Stimulated activated CD8-positive, alpha-beta memory T cell treated with anti-CD3 and anti-CD28 coated beads, Interleukin-12 subunit alpha, Interleukin-12 subunit beta, amount 100 ng/mL, for 1 hour (primary cell): ENCODE results near the gene FILIP1.

ENCODE experiments used
- DNase-seq: peaks from one replicate; pipeline ENCODE4 v3.0.0-alpha.2; 2020; ENCODE audit warnings: low read depth

Gene FILIP1

DNA sequence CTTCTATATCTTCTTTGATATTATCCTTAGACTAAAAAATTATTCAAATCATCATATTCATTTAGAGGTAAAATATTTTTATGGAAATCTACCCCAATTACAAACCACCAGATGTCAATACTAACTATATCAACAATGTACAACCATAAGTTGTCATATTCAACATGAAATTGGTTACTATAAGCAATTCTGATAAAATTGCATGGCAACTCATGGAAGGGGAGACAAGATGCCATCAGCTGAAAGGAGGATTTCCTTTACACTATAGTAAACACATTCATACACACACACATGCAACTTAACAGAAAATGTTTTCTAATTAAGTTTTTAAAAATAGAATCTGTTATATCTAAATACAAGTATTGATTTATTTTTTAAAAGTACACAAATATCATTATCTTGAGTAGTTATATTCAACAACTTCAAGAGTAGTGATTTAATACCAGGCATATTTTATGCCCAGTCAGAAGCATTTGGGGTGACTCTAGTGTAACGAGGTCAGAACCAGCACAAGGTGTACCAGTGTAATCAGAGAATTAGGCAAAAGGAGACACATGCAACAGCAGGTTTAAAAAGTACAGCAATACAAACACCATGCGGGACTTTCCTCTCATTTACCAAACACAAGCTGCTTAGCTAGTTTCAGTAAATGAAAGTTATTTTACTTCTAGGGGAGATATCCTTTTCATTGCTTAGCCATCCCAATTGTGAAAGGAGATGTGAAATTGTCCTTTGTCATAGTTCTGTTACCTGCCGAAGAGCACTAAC is 1.0 kb downstream of the FILIP1 start:
- no peak for DNase-seq

GRCh38 chr6:75491291-75491690 is 2.3 kb downstream of the FILIP1 start:
- no peak for DNase-seq

DNA sequence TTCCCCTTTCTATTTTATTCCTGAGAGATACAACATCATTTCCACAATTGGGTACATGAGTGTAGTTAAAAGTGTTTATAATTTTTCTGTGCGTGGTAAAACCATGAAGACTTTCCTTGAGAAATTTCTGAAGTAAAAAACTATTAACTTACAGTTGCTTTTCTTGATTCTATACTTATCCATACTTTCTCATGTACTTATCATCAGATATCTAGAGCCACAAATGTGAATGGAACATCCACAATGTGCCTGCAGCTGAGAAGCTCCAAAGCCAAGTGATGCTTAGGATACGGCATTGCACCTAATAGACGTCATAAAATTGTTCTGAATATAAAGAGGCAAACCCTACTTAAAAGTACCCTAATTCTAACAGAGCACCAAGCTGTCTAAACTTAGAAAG is 2.9 kb downstream of the FILIP1 start:
- DNase-seq: no peak

DNA sequence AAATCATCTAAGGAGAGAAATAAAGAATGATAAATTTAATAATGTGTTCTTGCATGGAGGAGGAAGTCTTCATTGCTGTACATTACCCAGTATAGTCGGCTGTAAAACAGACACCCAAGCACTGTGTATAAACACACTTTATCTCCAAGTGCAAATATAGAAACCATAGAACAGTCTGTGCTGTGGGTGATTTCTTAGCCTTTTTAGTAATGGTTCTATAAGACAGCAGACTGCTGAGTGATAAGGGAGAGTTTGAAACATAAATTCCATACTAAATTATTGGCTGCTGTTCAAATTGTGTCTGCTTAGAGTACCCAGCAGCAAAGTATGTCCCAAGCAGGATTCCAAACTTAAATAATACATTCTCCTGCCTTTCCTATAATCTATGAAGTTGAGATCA is 4.6 kb downstream of the FILIP1 start:
- DNase-seq: no peak

- DNase-seq: no peak
These were observed 5.6 kb downstream of the FILIP1 start for GRCh38 chr6:75488033-75488432.

DNA sequence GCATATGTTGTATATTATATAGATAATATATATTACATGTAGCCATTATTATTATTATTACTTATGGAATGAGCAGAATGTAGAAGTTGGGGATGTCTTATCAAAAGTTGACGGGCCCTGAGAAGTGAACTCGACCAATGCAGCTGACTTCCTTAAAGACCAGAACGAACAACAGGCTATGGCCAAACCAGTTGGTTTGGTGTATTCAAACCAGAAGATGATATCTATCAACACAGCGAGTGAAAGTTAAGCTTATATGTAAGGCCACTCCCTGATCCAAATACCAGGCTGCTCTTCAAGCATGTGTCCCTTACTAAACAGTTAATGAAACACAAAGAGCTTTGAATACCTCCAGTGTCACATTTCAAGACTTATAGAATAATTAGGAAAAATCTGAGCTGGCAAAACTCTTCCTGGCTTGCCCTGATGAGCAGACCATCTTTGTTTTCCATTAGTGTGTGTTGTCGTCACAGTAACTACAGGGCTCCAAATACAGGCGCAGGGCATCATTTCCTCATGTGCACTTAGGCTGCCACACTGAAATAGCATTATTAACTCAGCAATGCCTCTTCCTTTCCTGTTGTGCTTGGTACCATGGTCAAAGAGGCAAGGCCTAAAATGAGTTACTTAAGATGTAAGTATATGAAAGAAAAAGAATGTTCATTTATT is 6.6 kb downstream of the FILIP1 start:
- no peak for DNase-seq

DNA sequence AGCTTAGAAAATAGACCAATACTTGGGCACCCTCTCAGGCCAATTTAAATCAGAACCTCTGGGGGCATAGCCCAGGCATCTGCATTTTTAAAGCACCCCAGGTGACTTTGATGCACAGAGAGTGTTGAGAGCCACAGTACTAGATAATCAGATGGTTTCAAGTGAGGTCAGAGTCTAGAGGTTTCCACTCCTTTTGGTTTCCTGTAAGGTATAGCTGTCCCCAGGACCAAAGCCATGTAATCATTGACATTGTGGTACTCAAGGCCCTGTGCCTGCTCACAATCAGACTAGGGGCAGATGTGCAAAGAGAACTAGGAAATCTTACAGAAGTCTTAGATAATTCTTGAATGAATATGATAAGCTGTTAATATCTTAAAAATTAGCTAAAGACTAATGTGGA is 9.1 kb downstream of the FILIP1 start:
- DNase-seq: no peak

DNA sequence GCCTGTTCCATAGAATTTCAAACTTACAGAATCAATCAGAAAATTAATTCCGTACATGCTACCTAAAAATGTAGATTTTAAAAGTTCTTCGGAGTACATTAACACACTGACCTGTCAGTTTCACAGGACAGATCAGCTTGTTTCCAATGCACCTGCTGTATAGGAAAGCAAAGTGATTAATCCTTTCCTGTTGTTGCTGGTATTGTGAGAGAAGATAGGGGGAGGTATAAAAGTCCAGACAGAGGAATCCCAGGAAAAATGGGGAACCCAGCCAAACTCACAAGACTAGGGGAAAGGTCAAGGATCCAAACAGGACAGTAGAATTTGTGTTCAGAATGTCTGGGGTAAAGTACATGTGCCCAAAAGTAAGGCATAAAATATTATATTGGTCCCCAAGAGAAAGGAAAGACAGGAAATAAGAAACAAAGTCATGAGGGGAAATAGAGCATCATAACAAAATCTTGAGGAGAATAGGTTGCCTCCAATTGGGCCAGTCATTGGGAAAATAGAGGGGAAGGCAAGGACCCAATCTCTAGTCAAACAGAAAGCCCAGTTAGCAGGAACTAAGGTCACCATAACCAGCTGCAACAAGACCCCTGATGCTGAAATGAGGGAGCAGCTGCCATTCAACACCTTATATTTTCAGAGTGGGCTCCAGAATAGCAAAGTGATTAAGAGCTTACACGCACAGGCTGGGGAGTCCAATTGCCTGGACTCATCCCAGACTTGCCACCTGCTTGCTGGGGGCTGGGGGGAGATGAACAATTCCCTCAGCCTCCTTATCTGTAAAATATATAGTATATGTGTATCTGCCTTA is 10.3 kb downstream of the FILIP1 start:
- no peak for DNase-seq

GRCh38 chr6:75481936-75482593 is 11.5 kb downstream of the FILIP1 start:
- DNase-seq: no peak

- DNase-seq: no peak
These were observed 12.2 kb downstream of the FILIP1 start for GRCh38 chr6:75481394-75481793.

GRCh38 chr6:75480425-75480824 is 13.2 kb downstream of the FILIP1 start:
- no peak for DNase-seq

GRCh38 chr6:75479712-75480111 is 13.9 kb downstream of the FILIP1 start:
- no peak for DNase-seq

DNA sequence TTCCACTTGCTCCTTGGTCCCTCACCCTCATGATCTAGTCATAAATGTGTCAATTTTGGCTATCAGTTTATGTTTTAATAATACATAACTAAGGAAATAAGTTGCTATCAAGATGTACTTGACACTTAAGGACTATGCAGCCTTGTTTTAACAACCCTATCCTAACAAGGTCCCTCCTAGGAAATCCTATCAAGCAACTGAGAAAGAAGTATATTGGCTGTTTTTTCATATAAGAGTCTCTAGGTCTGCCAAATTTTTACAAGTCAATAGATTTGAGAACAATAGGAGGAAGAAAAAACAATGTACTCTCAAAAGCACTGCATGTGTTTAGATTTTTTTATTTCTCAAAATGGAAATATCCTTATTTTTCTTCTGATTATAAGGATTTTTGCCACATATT is 14.7 kb downstream of the FILIP1 start:
- no peak for DNase-seq

DNA sequence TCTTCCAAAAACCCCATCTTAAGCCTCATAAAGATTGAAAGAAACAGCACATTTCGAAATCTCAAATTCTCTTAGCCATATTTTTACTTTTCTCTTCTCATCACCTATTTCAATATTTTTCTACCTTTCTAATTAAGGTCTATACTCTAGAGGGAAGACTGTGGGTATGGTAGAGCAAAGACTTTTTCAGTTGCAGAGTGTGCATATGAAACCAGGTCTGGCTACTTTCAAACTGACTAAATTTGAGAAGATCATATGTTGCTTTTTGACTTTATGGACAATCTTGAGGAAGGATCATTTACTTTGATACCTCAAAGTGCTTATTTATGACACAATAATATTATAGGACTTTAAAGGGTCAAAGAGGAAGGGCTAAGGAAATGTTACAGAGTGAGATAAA is 20.7 kb downstream of the FILIP1 start:
- DNase-seq: no peak

GRCh38 chr6:75467966-75468365 is 25.6 kb downstream of the FILIP1 start:
- DNase-seq: no peak

- no peak for DNase-seq
These were observed 26.3 kb downstream of the FILIP1 start for GRCh38 chr6:75467284-75467683.

GRCh38 chr6:75466636-75467035 is 27.0 kb downstream of the FILIP1 start:
- DNase-seq: no peak

DNA sequence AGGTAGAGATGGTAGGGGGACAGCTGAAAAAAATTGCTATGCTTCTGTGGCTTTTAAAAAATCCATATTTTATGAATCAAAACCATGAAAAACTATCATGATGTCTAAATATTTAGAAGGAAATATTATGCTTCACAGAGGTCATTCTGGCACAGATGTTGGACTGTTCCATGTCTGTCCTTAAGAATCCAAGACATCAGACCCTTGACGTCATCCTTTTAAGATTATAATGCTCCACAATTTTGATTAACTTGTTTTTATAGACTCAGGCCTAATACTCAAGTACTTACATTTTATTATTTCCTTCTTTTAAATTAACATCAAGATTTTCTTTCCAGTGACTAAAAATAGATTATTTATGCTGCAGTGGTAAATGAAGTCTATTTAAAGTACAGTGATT is 29.7 kb downstream of the FILIP1 start:
- DNase-seq: no peak

GRCh38 chr6:75463061-75463460 is 30.5 kb downstream of the FILIP1 start:
- DNase-seq: no peak

DNA sequence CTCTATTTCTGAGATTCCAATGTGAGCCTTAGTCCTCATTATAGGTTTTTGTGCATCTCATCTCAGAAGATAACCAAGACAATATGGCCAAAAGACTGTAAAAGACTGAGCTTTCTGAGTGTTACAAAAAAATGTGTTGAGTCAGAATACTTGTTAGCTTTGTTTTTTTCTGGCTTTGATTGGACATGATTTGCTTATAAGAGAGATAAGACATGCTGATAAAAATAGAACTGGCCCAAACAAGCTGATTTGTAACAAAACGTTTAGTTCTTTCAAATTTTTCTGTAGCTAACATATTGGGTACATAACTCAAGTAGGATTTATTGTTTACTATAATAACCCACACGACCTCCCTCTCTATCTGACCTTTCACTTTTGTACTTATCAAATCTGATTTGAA is 32.9 kb downstream of the FILIP1 start:
- DNase-seq: no peak

- DNase-seq: no peak
These were observed 34.7 kb downstream of the FILIP1 start for GRCh38 chr6:75458895-75459294.

DNA sequence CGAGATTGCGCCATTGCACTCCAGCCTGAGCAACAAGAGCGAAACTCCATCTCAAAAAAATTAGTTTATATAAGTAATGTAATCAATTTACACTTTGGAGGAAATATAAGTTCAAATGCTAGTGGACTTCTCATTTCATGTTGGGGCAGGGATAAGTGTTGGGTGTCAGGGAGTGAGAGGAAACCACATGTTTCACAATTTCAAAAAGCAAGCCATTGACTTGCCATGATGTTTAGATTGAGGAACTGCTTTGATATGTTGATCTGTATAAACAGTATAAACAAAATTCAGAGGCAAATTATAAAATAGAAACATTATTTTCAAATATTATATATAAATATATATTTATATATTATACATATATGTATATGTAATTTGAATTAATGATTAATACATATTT is 42.7 kb downstream of the FILIP1 start:
- DNase-seq: no peak
